CD4-positive, CD25-positive, alpha-beta regulatory T cell (primary cell): ENCODE measurements around the gene PSMA2. TPM values are rescaled to one million over a fixed set of nuclear protein-coding genes. Genes with fewer than 3 reads are reported as not detected.

Source experiments
- ATAC-seq, 2 donors: fragments of 150-1000 bp; cut with Tn5 transposase; one replicate each; pipeline ENCODE4 v1.10.0; 2021; ENCODE audit warnings: low read depth in 2 of 2, moderate number of reproducible peaks in 2 of 2, moderate library complexity in 1 of 2
- DNase-seq, 3 donors: peaks; one replicate each; pipeline versions ENCODE4 v3.0.0 to v3.0.0-alpha.2; 2012 to 2022; ENCODE audit warnings: mixed read lengths in 1 of 3
- H3K27ac ChIP-seq: one replicate; pipeline ENCODE4 v1.7.0; 2013; ENCODE audit warnings: mild to moderate bottlenecking, low read length; ENCODE audit not compliant: insufficient read depth, poor library complexity, severe bottlenecking
- H3K27me3 ChIP-seq: one replicate; pipeline ENCODE4 v1.7.0; 2013; ENCODE audit warnings: low read length; ENCODE audit not compliant: control insufficient read depth, insufficient read depth
- H3K36me3 ChIP-seq: one replicate; pipeline ENCODE4 v1.7.0; 2013; ENCODE audit warnings: mild to moderate bottlenecking, low read length, moderate library complexity; ENCODE audit not compliant: control insufficient read depth, insufficient read depth
- H3K4me1 ChIP-seq: 2 replicates; pipeline ENCODE4 v1.7.0; 2013; ENCODE audit warnings: mild to moderate bottlenecking, low read length; ENCODE audit not compliant: insufficient read depth, control insufficient read depth, poor library complexity, severe bottlenecking
- H3K4me3 ChIP-seq: one replicate; pipeline ENCODE4 v1.7.0; 2013; ENCODE audit warnings: low read depth, mild to moderate bottlenecking, low read length, moderate library complexity
- H3K9me3 ChIP-seq, 2 experiments: 1 replicate in 1 of 2; 2 replicates in 1 of 2; pipeline ENCODE4 v1.7.0; 2013; ENCODE audit warnings: low read length in 2 of 2, mild to moderate bottlenecking in 1 of 2, moderate library complexity in 1 of 2; ENCODE audit not compliant: control insufficient read depth in 2 of 2
- H3K27ac Mint-ChIP-seq, 3 donors: one replicate each; pipeline ENCODE4 v1.8.0; 2020 to 2022; ENCODE audit warnings: mild to moderate bottlenecking in 3 of 3, mixed read lengths in 3 of 3, moderate library complexity in 2 of 3
- H3K27me3 Mint-ChIP-seq: one replicate; pipeline ENCODE4 v1.8.0; 2022; ENCODE audit warnings: mild to moderate bottlenecking, mixed read lengths
- H3K36me3 Mint-ChIP-seq: one replicate; pipeline ENCODE4 v1.8.0; 2020; ENCODE audit warnings: mixed read lengths
- H3K4me1 Mint-ChIP-seq, 4 donors: one replicate each; pipeline ENCODE4 v1.8.0; 2020 to 2022; ENCODE audit warnings: mixed read lengths in 4 of 4, mild to moderate bottlenecking in 1 of 4
- H3K4me3 Mint-ChIP-seq, 4 donors: one replicate each; pipeline ENCODE4 v1.8.0; 2020 to 2022; ENCODE audit warnings: mild to moderate bottlenecking in 4 of 4, mixed read lengths in 4 of 4, moderate library complexity in 3 of 4
- H3K9me3 Mint-ChIP-seq, 7 donors: one replicate each; pipeline ENCODE4 v1.8.0; 2020 to 2022; ENCODE audit warnings: mixed read lengths in 7 of 7, mild to moderate bottlenecking in 3 of 7, moderate library complexity in 2 of 7
- polyA plus RNA-seq, 4 donors: library from polyadenylated mRNA; unstranded; fragments of 300-500 nt; fragmentation: Illumina TruSeq; gene quantifications; one replicate each; pipeline ENCODE4 v1.2.3, GENCODE V29; 2021
- total RNA-seq: library from RNA; stranded (reverse); gene quantifications from one replicate; pipeline ENCODE4 v1.2.3, GENCODE V29; 2022

The PSMA2 gene
- total and polyA plus RNA-seq, 5 donors from 2014 or later, result 59.1 to 331 (median 270) TPM

DNA sequence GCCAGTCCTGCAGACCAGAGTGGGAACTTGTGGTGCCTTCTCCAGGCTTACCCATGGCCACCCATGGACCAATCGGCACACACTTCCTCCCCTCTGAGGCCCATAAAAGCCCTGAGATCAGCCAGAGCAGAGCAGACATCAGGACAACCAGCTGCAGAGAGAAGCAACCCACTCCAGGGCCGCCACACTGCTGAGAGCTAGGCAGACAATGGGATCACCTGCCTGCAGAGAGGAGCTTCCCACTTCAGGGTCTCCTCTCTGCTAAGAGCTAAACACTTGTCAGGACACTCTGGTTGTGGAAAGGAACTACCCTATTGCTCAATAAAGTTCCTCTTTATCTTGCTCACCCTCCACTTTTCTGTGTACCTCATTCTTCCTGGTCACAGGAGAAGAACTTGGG is 54.1 kb downstream of the PSMA2 start:
- H3K9me3 ChIP-seq, result no peaks in the 10 kb centered on the region
- DNase-seq (no peak), ATAC-seq (no peak)
- Mint-ChIP-seq H3K36me3 (no peaks in the 10 kb centered on the region), H3K27ac (no peak overlapping the region), H3K9me3 (no peaks in the 10 kb centered on the region), H3K4me3 (no peak overlapping the region), H3K27me3 (peaks cover 18% of the 10 kb centered on the region), H3K4me1 (peaks cover 0 to 2% (median 0%) of the 10 kb centered on the region in 4 donors)
- no peaks in the 10 kb centered on the region for H3K36me3 ChIP-seq
- H3K4me1 ChIP-seq, result no peaks in the 10 kb centered on the region
- no peak overlapping the region for H3K27ac ChIP-seq
- H3K4me3 ChIP-seq, result no peak overlapping the region
- no peaks in the 10 kb centered on the region for H3K27me3 ChIP-seq

GRCh38 chr7:42876182-42877068 is 55.5 kb downstream of the PSMA2 start:
- ATAC-seq (no peak), DNase-seq (peak in 2 of 3 donors; percentile 1 to 50)
- Mint-ChIP-seq H3K4me3 (no peak overlapping the region), H3K27me3 (peaks cover 12% of the 10 kb centered on the region), H3K27ac (no peak overlapping the region), H3K36me3 (no peaks in the 10 kb centered on the region), H3K4me1 (peaks cover 0 to 2% (median 0%) of the 10 kb centered on the region in 4 donors), H3K9me3 (no peaks in the 10 kb centered on the region)
- Histone ChIP-seq H3K4me1 (no peaks in the 10 kb centered on the region), H3K27me3 (no peaks in the 10 kb centered on the region), H3K4me3 (no peak overlapping the region), H3K9me3 (no peaks in the 10 kb centered on the region), H3K27ac (no peak overlapping the region), H3K36me3 (no peaks in the 10 kb centered on the region)

DNA sequence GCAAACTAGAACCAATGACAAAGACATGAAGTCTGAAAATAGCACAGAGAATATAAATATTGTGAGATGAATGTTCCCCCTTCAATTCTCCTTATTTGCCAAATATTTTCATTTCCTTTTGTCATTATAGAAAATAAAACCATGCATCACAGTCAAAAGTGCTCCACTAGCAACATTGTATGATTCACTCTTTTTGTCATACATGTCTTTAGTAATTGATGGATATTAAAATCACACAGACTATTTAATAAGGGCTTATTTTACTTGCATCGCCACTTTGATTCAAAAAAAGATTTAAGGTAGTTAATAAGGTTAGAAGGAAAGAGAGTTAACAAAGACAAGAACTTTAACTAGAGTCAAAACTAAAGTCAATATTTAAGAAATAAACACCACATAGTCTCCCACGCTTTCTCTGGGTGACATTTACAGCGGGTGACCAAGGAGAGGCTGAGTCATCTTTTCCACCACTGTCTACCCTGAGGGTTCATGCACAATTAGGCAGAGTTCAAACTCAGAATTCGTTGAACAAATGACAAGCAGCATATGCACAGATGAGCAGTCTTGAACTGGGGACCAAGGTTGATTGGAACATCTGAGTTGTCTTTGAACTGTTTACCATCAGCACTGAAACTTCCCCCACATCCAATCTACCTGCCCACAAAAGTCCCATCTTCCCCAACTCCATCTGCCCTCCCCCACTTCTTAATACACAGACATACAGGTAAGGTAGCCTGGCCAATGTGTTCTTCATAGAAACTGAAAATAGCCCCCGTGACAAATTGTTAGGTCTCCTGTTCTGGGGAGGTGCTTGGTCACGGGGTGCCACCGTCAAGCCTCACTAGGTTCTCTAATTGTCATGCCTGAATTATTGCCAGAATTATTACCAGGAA is 62.6 kb downstream of the PSMA2 start:
- no peak overlapping the region for H3K4me3 ChIP-seq
- no peaks in the 10 kb centered on the region for H3K4me1 ChIP-seq
- peak in 1 of 3 donors; percentile 43 for DNase-seq
- peaks cover 0 to 7% of the 10 kb centered on the region in 2 experiments for H3K9me3 ChIP-seq
- H3K4me3 Mint-ChIP-seq, result no peak overlapping the region
- no peaks in the 10 kb centered on the region for H3K36me3 ChIP-seq
- H3K27me3 Mint-ChIP-seq, result peaks cover 5% of the 10 kb centered on the region
- H3K9me3 Mint-ChIP-seq, result peaks cover 0 to 12% (median 2%) of the 10 kb centered on the region in 7 donors
- H3K4me1 Mint-ChIP-seq, result peaks cover 5 to 12% (median 11%) of the 10 kb centered on the region in 4 donors
- no peak overlapping the region for H3K27ac ChIP-seq
- H3K27ac Mint-ChIP-seq, result peak overlapping the region in 1 of 3 donors; percentile 14
- H3K27me3 ChIP-seq, result peaks cover 2% of the 10 kb centered on the region
- no peaks in the 10 kb centered on the region for H3K36me3 Mint-ChIP-seq
- no peak for ATAC-seq

GRCh38 chr7:42868480-42868879 is 63.5 kb downstream of the PSMA2 start:
- H3K4me1 Mint-ChIP-seq, result peaks cover 5 to 12% (median 11%) of the 10 kb centered on the region in 4 donors
- peaks cover 2% of the 10 kb centered on the region for H3K27me3 ChIP-seq
- H3K9me3 Mint-ChIP-seq, result peaks cover 1 to 17% (median 5%) of the 10 kb centered on the region in 7 donors
- H3K27ac ChIP-seq, result no peak overlapping the region
- H3K4me1 ChIP-seq, result no peaks in the 10 kb centered on the region
- H3K36me3 ChIP-seq, result no peaks in the 10 kb centered on the region
- H3K27me3 Mint-ChIP-seq, result peaks cover 5% of the 10 kb centered on the region
- H3K4me3 Mint-ChIP-seq, result no peak overlapping the region
- H3K27ac Mint-ChIP-seq, result no peak overlapping the region
- peaks cover 0 to 7% of the 10 kb centered on the region in 2 experiments for H3K9me3 ChIP-seq
- DNase-seq (no peak), ATAC-seq (no peak)
- H3K36me3 Mint-ChIP-seq, result no peaks in the 10 kb centered on the region
- no peak overlapping the region for H3K4me3 ChIP-seq

Other genes starting within 250 kb of the PSMA2 start
- 2.0 TPM for gene C7orf25, start 20.1 kb downstream of the PSMA2 start, total RNA-seq
- gene C7orf25, start 20.1 kb downstream of the PSMA2 start, polyA plus RNA-seq, result 1 to 10 TPM in 3 of 4 donors, under 1 TPM in 1; 0.98 to 6.3 (median 2.2) TPM
- 37.6 TPM for gene MRPL32, start 202 bp upstream of the PSMA2 start, total RNA-seq
- 10 to 100 TPM; 54.6 to 86.0 (median 67.1) TPM for gene MRPL32, start 202 bp upstream of the PSMA2 start, polyA plus RNA-seq
- gene HECW1, start 180.5 kb upstream of the PSMA2 start, total RNA-seq, result 0.52 TPM
- under 1 TPM in 3 of 4 donors, not detected in 1; 0.11 to 0.68 (median 0.16) TPM for gene HECW1, start 180.5 kb upstream of the PSMA2 start, polyA plus RNA-seq